ENCODE results near the gene STXBP1.

STXBP1 gene

GRCh38 chr9:127731938-127732337 lies 119.9 kb downstream of the STXBP1 start:
- DNase-seq, result no peak

GRCh38 chr9:127732444-127732843 lies 120.4 kb downstream of the STXBP1 start:
- DNase-seq, result no peak

- no peak for DNase-seq
These were observed 121.5 kb downstream of the STXBP1 start for GRCh38 chr9:127733614-127734013.

GRCh38 chr9:127734247-127734746 lies 122.2 kb downstream of the STXBP1 start:
- DNase-seq, result peak in 3 of 51 donors; percentile 25 to 46 (median 31)

GRCh38 chr9:127734747-127735529 lies 122.9 kb downstream of the STXBP1 start, which contains the start of gene TOR2A:
Gene TOR2A (minus strand): TSS chr9:127735294. CDS start chr9:127735270, 24 bp downstream.
- peak; percentile 50 to 98 (median 94) for DNase-seq

GRCh38 chr9:127735530-127736185 lies 123.6 kb downstream of the STXBP1 start:
- peak in 1 of 51 donors; percentile 3 for DNase-seq

- no peak for DNase-seq
These were observed 126.6 kb downstream of the STXBP1 start for GRCh38 chr9:127738666-127739065.

GRCh38 chr9:127739614-127740330 lies 127.7 kb downstream of the STXBP1 start:
- no peak for DNase-seq

- peak in 44 of 51 donors; percentile 12 to 88 (median 60) for DNase-seq
These were observed 129.9 kb downstream of the STXBP1 start for GRCh38 chr9:127741831-127742434.
